A549 (cell line): ENCODE measurements around the gene SYNJ2BP. TPM values are rescaled to one million over a fixed set of nuclear protein-coding genes. Genes with fewer than 3 reads are reported as not detected.

Source experiments
- ATAC-seq, 2 experiments: fragments of 200-7000 bp in 1 of 2; fragments of >200 bp in 1 of 2; cut with Nextera tagmentation in 1 of 2; cut with Tn5 transposase in 1 of 2; 3 replicates each; pipeline versions ENCODE4 v1.8.0 to v1.9.1; 2018 to 2020; ENCODE audit warnings: mild to moderate bottlenecking in 1 of 2, moderate library complexity in 1 of 2
- CTCF ChIA-PET: fragments of 300-600 bp; sonication (Branson Sonifier 250); formaldehyde crosslinking; extraction: SDS; loops from one replicate; lab custom pipeline; 2021; ENCODE audit warnings: antibody characterized with exemption, inconsistent platforms; lab: Yijun Ruan, JAX
- POLR2A ChIA-PET: fragments of 350-600 bp; formaldehyde crosslinking; extraction: SDS; loops from one replicate; lab custom pipeline; 2021; ENCODE audit warnings: antibody characterized with exemption, inconsistent platforms; lab: Yijun Ruan, JAX
- DNase-seq, 2 experiments: peaks; one replicate each; pipeline versions ENCODE4 v3.0.0 to v3.0.0-alpha.2; 2011 to 2016; ENCODE audit warnings: low read depth in 1 of 2, low spot score in 1 of 2
- FAIRE-seq: peaks from 2 replicates; lab custom pipeline; 2011; peaks lifted over from hg19 to GRCh38; lab: Jason Lieb, UNC
- H3K27ac ChIP-seq, 2 experiments: fragments of >200 bp; sonication (Bioruptor Twin); formaldehyde crosslinking; 3 replicates each; pipeline ENCODE4 v1.5.1; 2016 to 2017
- H3K4me1 ChIP-seq: fragments of >200 bp; sonication (Bioruptor Twin); formaldehyde crosslinking; 3 replicates; pipeline ENCODE4 v1.6.1; 2016
- H3K4me2 ChIP-seq: fragments of >200 bp; sonication (Bioruptor Twin); formaldehyde crosslinking; 3 replicates; pipeline ENCODE4 v1.6.1; 2016
- H3K4me3 ChIP-seq: fragments of >200 bp; sonication (Bioruptor Twin); formaldehyde crosslinking; 3 replicates; pipeline ENCODE4 v1.5.1; 2016
- H3K9me3 ChIP-seq: fragments of >200 bp; sonication (Bioruptor Twin); formaldehyde crosslinking; 3 replicates; pipeline ENCODE4 v1.6.1; 2016
- BCL3 ChIP-seq: fragments of >200 bp; sonication (Bioruptor Twin); formaldehyde crosslinking; IDR thresholded peaks from 3 replicates; pipeline ENCODE4 v1.6.1; 2016
- CHD2 ChIP-seq: fragments of 150-350 bp; IDR thresholded peaks from 2 replicates; pipeline ENCODE4 v1.6.1; 2014; ENCODE audit warnings: low read length; ENCODE audit not compliant: partially characterized antibody
- EHMT2 ChIP-seq: fragments of 200-600 bp; sonication (generic); IDR thresholded peaks from 2 replicates; pipeline ENCODE4 v1.6.1; 2016; ENCODE audit warnings: antibody characterized with exemption, low read depth, mild to moderate bottlenecking, moderate library complexity
- ELK1 ChIP-seq: fragments of 150-350 bp; IDR thresholded peaks from 2 replicates; pipeline ENCODE4 v1.6.1; 2014; ENCODE audit warnings: low read depth, mild to moderate bottlenecking, low read length
- EP300 ChIP-seq, 2 experiments: fragments of >200 bp; sonication (Bioruptor Twin); formaldehyde crosslinking; IDR thresholded peaks; 2 replicates in 1 of 2; 3 replicates in 1 of 2; pipeline ENCODE4 v1.6.1; 2016 to 2017
- ESRRA ChIP-seq: fragments of 150-350 bp; IDR thresholded peaks from 2 replicates; pipeline ENCODE4 v1.6.1; 2014; ENCODE audit warnings: mild to moderate bottlenecking, low read length, borderline replicate concordance
- FOSL2 ChIP-seq, 2 experiments: fragments of 450-650 bp in 1 of 2; fragments of >200 bp in 1 of 2; sonication (Bioruptor Twin) in 1 of 2; formaldehyde crosslinking; IDR thresholded peaks; 2 replicates each; pipeline versions ENCODE4 v1.5.0 to v1.6.1; 2016 to 2020; ENCODE audit warnings: mild to moderate bottlenecking in 1 of 2, moderate library complexity in 1 of 2
- HMGXB4 ChIP-seq: fragments of 250-450 bp; sonication (Bioruptor Pico); IDR thresholded peaks from 2 replicates; pipeline ENCODE4 v1.5.0; 2021; ENCODE audit warnings: mild to moderate bottlenecking, moderate library complexity, borderline replicate concordance
- KDM5A ChIP-seq: fragments of 200-600 bp; sonication (generic); IDR thresholded peaks from 2 replicates; pipeline ENCODE4 v1.6.1; 2016; ENCODE audit warnings: antibody characterized with exemption, mild to moderate bottlenecking
- MAX ChIP-seq: IDR thresholded peaks from 2 replicates; pipeline ENCODE4 v1.6.1; 2012
- MAZ ChIP-seq: fragments of 150-350 bp; IDR thresholded peaks from 2 replicates; pipeline ENCODE4 v1.6.1; 2014; ENCODE audit warnings: antibody characterized with exemption, low read depth, low read length, borderline replicate concordance
- NPAS2 ChIP-seq: fragments of 250-450 bp; sonication (Bioruptor Pico); IDR thresholded peaks from 2 replicates; pipeline ENCODE4 v1.8.0; 2022; ENCODE audit warnings: mild to moderate bottlenecking, moderate library complexity, borderline replicate concordance
- NR3C1 ChIP-seq: fragments of >200 bp; sonication (Bioruptor Twin); formaldehyde crosslinking; IDR thresholded peaks from 3 replicates; pipeline ENCODE4 v1.6.1; 2017
- POLR2AphosphoS2 ChIP-seq: conservative IDR thresholded peaks from 2 replicates; pipeline ENCODE4 v1.6.1; 2012; ENCODE audit warnings: low read length, improper control_type of control experiment, inconsistent platforms
- RARB ChIP-seq: fragments of 250-450 bp; sonication (Bioruptor Pico); IDR thresholded peaks from 2 replicates; pipeline ENCODE4 v1.8.0; 2021; ENCODE audit warnings: mild to moderate bottlenecking, moderate library complexity
- RFX5 ChIP-seq: fragments of 450-650 bp; IDR thresholded peaks from 2 replicates; pipeline ENCODE4 v1.7.1; 2014; ENCODE audit warnings: antibody characterized with exemption, mild to moderate bottlenecking, moderate library complexity
- RNF2 ChIP-seq: fragments of 200-600 bp; sonication (generic); IDR thresholded peaks from 2 replicates; pipeline ENCODE4 v1.6.1; 2016; ENCODE audit warnings: low read depth, mild to moderate bottlenecking, antibody characterized with exemption, moderate library complexity, borderline replicate concordance
- SMC3 ChIP-seq: fragments of >200 bp; sonication (Bioruptor Twin); formaldehyde crosslinking; IDR thresholded peaks from 3 replicates; pipeline ENCODE4 v1.6.1; 2018; ENCODE audit warnings: inconsistent platforms
- ZSCAN20 ChIP-seq: fragments of 250-450 bp; sonication (Bioruptor Pico); IDR thresholded peaks from 2 replicates; pipeline ENCODE4 v1.8.0; 2022; ENCODE audit warnings: mild to moderate bottlenecking, moderate library complexity
- WGBS: methylation state at CpG from one replicate; pipeline ENCODE4 v1.1.6; 2017; ENCODE audit errors: missing lambda C conversion rate; 5-methylcytosine and 5-hydroxymethylcytosine counted together
- polyA plus RNA-seq, 4 experiments: library from polyadenylated mRNA; depleted of rRNA in 3 of 4; stranded (reverse); fragments of >200 nt; fragmentation: RNase III in 1 of 4; extraction: RNeasy Plus Mini Kit Qiagen cat#74134 plus additional on column Dnase treatment in 1 of 4; gene quantifications; 2 replicates in 3 of 4; 3 replicates in 1 of 4; pipeline ENCODE4 v1.2.3, GENCODE V29; 2011 to 2017
- TF ChIP-seq, protein P1 (sequence below): fragments of >200 bp; sonication (Bioruptor Twin); formaldehyde crosslinking; IDR thresholded peaks from 3 replicates; pipeline ENCODE4 v1.5.1; 2016
- TF ChIP-seq, protein P2 (sequence below): IDR thresholded peaks from 2 replicates; pipeline ENCODE4 v1.6.1; 2012; ENCODE audit warnings: low read depth, borderline replicate concordance
- TF ChIP-seq, protein P3 (sequence below): fragments of 250-450 bp; sonication (Bioruptor Pico); IDR thresholded peaks from 2 replicates; pipeline ENCODE4 v1.5.0; 2020; ENCODE audit warnings: low read depth, mild to moderate bottlenecking, moderate library complexity

SYNJ2BP gene
- polyA plus RNA-seq, 2 of the 4 experiments (the other 2 are of a cell fraction), result 13.0 to 31.9 TPM

- no peak for ATAC-seq
- H3K9me3 ChIP-seq, result no peaks in the 10 kb centered on the region
- H3K4me2 ChIP-seq, result no peak overlapping the region
- H3K27ac ChIP-seq, result no peak overlapping the region
- H3K4me3 ChIP-seq, result no peak overlapping the region
- TF ChIP-seq, protein P1, sequence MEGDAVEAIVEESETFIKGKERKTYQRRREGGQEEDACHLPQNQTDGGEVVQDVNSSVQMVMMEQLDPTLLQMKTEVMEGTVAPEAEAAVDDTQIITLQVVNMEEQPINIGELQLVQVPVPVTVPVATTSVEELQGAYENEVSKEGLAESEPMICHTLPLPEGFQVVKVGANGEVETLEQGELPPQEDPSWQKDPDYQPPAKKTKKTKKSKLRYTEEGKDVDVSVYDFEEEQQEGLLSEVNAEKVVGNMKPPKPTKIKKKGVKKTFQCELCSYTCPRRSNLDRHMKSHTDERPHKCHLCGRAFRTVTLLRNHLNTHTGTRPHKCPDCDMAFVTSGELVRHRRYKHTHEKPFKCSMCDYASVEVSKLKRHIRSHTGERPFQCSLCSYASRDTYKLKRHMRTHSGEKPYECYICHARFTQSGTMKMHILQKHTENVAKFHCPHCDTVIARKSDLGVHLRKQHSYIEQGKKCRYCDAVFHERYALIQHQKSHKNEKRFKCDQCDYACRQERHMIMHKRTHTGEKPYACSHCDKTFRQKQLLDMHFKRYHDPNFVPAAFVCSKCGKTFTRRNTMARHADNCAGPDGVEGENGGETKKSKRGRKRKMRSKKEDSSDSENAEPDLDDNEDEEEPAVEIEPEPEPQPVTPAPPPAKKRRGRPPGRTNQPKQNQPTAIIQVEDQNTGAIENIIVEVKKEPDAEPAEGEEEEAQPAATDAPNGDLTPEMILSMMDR, result no peak
- TF ChIP-seq CHD2, result no peak
- TF ChIP-seq SMC3, result no peak
- TF ChIP-seq RFX5, result no peak
- TF ChIP-seq MAZ, result no peak
- TF ChIP-seq NPAS2 (CRISPR knock-in tag), result no peak
- TF ChIP-seq, protein P2, sequence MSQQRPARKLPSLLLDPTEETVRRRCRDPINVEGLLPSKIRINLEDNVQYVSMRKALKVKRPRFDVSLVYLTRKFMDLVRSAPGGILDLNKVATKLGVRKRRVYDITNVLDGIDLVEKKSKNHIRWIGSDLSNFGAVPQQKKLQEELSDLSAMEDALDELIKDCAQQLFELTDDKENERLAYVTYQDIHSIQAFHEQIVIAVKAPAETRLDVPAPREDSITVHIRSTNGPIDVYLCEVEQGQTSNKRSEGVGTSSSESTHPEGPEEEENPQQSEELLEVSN, result no peak
- TF ChIP-seq ESRRA, result no peak
- no peak for TF ChIP-seq RNF2
- no peak for TF ChIP-seq EP300 (IDR thresholded peaks at IDR 0.05)
- TF ChIP-seq ELK1, result no peak
- TF ChIP-seq HMGXB4 (CRISPR knock-in tag), result no peak
- TF ChIP-seq MAX, result no peak
- DNase-seq, result no peak
- ChIA-PET CTCF (no interaction called here), POLR2A (no interaction called here)
- no peak for FAIRE-seq
- no peaks in the 10 kb centered on the region for H3K4me1 ChIP-seq
These were observed 36.1 kb downstream of the SYNJ2BP start for GRCh38 chr14:70380824-70381223.

DNA sequence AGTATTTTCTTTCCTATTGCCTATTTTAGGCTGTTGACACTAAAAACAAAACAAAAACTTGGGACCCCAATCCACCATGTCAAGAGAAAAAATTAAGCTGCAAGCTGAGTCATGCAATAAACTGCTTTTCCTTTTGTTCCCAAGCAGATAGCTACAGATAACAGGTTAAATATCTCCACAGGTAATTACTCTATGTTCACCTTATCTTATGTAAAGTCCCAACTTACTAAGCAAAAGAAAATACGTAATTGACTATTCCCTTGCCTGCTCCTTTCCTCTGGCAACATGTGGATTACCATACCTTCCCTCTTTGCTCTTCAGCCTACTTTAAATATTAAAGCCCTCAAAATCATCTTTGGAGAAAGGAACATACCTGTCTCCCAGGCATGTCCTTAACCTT lies 38.2 kb downstream of the SYNJ2BP start:
- no peak overlapping the region for H3K4me2 ChIP-seq
- no peak for ATAC-seq
- TF ChIP-seq NR3C1 (no peak), POLR2AphosphoS2 (no peak), RARB (CRISPR knock-in tag) (no peak), FOSL2 (IDR thresholded peaks at IDR 0.05) (no peak), FOSL2 (CRISPR knock-in tag; IDR thresholded peaks at IDR 0.05) (no peak), KDM5A (no peak), ESRRA (no peak), EHMT2 (no peak), SMC3 (no peak), ZSCAN20 (CRISPR knock-in tag) (no peak), RFX5 (no peak), BCL3 (no peak)
- TF ChIP-seq, protein P3, sequence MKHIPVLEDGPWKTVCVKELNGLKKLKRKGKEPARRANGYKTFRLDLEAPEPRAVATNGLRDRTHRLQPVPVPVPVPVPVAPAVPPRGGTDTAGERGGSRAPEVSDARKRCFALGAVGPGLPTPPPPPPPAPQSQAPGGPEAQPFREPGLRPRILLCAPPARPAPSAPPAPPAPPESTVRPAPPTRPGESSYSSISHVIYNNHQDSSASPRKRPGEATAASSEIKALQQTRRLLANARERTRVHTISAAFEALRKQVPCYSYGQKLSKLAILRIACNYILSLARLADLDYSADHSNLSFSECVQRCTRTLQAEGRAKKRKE (CRISPR knock-in tag), result no peak
- TF ChIP-seq, all 56 proteins: peak for 0
- FAIRE-seq (no peak), DNase-seq (no peak)
- ChIA-PET CTCF (interaction anchor here (0.7 kb wide), 1 partner anchor 145 kb away, joined by 3 read pairs; no protein-coding TSS in a partner anchor), POLR2A (no interaction called here)
- no peak overlapping the region for H3K4me3 ChIP-seq
- WGBS, result 93% methylated on average over 1 of the region's 1 CpG
- no peak overlapping the region for H3K27ac ChIP-seq
- H3K4me1 ChIP-seq, result no peaks in the 10 kb centered on the region
- H3K9me3 ChIP-seq, result no peaks in the 10 kb centered on the region
